NCI-H187 treated with DMSO at 0.1 percent for 48 hours (cell line): ENCODE data around the gene CAMSAP2.

Source experiments
- DNase-seq: peaks from one replicate; lab custom pipeline; 2025; lab: John Stamatoyannopoulos, UW

Gene CAMSAP2

DNA sequence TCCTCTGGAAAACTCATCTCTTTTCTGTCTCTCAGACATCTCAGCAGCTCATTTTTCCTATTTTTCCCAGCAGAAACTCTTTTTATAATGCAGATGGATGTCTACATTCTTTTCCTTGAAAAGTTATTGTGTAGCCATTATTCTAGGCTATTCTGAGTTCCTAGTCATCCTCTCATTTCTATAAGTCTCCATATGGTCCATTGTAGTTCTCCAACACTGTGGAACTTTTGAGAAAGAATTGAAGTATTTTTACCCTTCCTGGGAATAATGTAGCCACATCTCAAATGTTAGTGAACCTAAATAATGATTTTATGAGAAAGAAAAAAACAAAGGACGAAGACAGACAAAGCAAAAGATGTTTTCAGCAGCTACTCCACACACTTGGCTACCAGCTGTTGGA lies 107.7 kb downstream of the CAMSAP2 start:
- DNase-seq, result no peak

DNA sequence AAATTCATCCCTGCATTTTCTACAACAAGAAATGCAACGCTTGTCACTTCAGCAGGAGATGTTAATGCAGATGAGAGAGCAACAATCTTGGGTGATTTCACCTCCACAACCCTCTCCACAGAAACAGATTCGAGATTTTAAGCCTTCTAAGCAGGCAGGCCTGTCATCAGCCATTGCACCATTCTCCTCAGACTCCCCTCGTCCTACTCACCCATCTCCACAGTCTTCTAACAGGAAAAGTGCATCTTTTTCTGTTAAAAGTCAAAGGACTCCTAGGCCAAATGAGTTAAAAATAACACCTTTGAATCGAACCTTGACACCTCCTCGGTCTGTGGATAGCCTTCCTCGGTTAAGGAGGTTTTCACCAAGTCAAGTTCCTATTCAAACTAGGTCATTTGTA lies 110.7 kb downstream of the CAMSAP2 start:
- DNase-seq, result no peak

DNA sequence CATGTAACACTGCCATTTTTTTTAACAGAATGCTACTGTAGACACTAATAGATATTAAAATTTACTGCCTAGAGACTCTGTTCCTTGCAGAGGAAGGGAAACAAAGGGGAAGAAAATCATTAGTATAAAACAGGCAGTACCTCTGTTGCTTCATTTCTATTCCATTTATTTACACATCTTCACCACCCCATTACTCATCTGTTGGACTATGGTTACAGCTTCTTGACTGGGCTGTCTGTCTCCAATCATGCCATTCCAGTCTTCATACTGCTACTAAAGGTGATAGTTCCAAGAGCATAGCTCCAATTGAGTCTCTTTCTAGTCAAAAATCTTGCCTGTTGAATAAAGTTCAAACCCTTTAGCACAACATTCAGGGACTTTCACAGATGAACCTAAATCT lies 111.9 kb downstream of the CAMSAP2 start:
- no peak for DNase-seq

DNA sequence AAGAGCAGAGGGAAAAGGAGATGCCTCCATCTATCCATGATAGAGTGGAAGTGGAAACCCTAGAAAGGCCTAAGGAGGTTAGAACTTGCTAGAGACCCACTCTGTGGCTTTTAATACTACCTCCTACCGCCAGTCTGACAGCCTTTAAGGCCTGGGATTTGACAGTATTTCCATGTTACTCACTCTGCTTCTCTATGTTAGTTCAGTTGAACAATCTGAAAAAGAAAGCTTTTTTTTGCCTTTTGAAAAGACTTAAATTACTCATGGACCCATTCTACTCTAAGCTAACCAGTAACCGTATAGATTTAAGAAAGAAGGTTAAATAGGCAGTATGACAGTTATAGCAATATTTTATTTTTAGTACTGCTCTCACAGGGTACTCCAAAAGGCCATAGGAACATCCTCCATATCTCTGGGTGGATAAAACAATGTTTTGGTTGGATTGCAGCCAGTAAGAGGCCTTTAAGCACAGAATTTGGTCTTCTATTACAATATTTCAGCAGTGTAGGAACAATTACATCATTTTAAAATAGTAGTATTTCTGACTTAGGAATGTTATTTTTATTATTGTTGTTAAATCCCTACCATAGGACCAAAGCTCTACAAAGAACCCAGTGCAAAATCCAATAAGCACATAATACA lies 118.1 kb downstream of the CAMSAP2 start:
- DNase-seq, result no peak

DNA sequence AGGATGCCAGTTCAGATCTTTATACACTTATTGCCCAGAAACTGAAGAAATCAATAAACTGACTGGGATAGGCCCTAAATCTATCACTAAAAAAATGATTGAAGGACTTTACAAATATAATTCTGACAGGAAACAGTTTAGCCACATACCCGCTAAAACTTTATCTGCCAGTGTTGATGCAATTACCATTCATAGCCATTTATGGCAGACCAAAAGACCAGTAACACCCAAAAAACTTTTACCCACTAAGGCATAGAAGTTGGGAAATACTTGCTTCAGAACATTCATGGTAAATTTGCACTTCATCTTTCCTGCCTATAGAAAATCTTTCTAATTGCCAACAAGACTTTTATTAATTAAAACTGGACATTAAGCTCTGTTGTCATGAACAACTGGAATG lies 119.1 kb downstream of the CAMSAP2 start:
- DNase-seq, result no peak

DNA sequence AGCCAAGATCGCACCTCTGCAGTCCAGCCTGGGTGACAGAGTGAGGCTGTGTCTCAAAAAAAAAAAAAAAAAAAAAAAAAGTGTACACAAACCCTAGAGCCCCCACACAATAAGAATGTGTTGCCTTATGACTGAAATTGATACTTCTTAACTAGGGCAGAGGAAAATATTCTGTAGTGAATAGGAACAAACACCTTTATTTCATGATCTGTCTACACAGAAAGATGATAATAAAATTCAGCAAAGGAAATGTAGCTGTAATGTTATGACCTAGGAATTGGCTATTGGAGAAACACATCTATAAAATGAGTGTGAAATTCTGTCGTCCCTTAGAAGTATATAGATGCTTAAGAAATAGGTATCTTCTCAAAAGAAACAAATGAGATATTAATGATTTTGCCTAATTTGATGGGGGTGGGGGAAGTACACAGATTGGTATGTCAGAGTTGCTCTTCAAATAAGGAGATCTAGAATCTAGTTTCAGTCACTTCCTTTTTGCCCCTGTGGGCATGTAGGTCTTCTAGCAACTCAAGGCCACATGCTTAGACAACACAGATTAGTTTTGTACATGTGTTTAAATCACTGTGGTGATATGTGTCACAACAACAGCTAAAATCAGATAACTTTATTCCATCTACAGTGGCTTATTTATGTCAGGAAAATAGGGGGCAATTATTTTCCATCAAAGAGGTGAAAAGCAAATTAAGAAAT lies 123.4 kb downstream of the CAMSAP2 start:
- DNase-seq, result no peak

DNA sequence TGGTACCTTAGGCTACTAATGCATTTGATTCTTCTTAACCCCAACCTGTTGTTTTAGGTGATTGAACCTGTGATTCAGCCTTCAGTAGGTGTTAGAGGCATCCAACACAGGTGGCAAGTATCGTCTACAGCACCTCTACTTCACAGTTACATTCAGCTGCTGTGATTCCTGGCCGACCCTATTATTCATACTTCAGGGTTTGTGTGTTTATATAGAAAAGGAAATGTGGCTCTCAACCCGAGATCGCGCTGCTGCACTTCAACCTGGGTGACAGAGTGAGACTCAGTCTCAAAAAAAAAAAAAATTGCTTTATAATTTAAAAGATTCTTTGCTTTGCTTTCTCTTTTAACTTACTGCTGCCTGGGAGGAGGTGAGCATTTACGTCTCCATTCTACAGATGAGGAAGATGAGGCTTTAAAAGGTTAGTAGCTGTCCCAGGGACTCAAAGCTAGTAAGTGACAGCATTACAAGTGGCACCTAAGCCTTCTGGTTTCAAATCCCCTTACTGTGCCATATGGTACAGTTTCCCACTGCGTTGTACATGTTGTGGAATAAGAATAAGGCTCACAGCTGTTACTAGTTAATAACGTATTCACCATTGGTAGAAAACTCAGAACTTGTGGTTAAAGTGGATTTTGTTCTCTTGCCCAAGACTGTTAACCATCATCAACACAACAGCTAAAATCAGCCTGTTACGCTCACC lies 124.2 kb downstream of the CAMSAP2 start:
- DNase-seq, result no peak

DNA sequence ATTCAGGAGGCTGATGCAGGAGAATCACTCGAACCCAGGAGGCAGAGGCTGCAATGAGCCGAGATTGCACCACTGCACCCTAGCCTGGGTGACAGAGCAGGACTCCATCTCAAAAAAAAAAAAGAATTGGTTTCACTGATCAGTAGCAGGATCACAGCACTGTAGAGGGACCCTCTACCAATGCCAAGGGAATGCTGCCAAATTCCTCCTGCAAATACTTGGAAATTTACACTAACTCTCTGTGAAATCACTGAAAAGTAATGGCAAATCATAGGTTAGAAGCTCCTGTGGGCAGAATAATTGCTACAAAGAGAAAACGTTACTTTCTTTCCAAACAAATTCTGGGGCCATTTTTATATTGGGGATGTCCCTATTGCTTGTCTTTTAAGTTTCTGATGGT lies 127.4 kb downstream of the CAMSAP2 start:
- DNase-seq, result no peak

DNA sequence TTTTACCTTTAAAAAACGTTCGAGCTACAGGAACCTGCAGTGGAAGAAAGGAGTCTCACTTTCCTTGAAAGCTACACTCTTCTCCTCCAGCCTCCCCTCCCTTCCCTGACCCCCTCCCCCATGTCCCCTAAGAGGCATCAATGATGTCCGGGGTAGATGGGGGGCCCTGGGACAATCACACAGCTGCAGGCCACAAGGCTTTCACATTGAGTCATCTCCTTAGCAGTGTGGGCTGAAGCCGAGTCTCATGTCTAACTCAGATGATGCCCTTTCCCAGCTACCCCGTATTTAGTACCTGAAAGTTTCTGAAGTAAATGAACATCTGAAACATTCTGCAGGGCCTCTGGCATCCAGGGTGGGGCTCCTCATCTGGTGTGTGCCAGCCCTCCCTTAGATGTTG lies 127.8 kb downstream of the CAMSAP2 start:
- no peak for DNase-seq

DNA sequence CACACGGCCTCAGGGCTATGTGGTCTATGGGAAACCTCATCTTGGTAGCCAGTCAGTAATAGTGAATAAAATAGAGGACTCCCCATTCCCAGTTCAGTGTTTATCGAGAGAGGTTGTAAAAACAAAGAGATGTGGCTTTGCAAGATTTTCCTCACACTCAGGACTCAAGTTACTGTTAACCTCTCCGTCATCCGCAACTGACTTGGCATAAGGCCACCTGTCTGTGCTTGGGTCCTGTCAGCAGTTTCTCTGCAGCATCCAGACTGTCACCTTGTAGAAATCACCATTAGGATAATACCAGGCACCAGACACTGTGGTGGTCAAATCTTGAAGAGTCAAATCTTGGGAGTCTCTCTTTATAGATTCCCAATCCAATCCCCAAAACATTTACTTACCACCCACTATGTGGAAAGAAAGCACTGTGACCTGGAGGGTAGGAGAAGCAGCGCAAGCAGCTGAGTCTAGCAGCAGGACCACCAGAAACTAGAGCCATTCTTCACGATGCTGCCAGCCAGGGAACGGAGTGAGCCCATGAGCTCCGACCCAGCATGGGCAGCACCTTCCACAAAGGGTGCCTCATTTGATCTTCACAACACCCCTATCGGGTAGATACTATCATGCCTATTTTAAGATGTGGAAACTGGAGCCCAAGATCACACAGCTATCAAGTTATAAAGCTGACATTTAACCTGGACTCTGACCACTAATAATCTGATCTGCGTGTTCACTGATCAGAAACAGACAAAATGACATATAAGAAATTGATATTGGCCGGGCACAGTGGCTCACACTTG lies 128.5 kb downstream of the CAMSAP2 start:
- no peak for DNase-seq

DNA sequence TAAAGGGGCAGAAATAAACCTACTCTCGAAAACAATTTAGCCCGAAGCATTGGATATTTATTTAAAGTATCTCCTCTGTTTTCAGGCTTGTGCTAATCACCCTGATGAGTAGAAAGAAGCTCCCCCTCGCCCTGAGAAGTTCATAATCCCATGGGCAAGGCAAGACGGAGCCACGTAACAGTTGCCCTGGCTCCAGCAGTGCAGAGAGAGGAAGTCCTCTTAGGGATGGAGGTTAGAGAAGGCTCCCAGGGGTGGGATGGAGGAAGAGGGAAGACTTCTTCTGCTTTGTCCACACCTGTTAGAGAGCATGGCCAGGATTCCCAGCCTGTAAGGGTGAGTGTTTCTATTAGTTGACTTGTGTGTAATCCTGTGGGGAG lies 130.7 kb downstream of the CAMSAP2 start:
- no peak for DNase-seq

DNA sequence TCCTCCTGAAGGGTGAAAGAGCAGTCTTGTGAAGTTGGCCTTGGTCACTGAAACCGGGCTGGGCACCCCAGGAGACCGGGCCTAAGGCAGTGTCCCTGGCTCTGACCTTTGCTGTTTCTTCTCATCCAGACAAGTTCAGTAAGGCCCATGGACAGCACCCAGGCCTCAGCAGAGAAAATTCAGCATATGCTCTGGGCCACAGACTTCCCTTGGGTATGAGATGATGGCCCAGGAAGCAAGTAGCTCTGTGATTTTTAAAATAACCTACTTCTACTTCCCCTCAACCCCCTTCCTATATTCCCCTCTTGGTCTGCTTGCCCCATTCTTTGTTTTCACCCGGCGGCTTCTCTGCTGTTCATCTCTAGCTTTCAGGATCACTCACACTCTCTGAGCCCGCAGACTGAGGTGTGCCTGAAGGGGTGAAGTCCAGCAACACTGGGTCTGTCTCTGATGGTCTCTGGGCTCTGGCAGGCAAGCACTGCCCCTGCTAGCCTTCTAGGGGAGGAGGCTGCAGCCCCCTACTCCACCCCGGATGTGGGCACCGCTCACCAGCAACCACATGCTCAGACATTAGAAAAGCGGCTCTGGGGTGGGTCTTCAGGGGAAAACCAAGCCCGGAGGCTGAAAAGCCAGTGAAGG lies 131.2 kb downstream of the CAMSAP2 start:
- no peak for DNase-seq

DNA sequence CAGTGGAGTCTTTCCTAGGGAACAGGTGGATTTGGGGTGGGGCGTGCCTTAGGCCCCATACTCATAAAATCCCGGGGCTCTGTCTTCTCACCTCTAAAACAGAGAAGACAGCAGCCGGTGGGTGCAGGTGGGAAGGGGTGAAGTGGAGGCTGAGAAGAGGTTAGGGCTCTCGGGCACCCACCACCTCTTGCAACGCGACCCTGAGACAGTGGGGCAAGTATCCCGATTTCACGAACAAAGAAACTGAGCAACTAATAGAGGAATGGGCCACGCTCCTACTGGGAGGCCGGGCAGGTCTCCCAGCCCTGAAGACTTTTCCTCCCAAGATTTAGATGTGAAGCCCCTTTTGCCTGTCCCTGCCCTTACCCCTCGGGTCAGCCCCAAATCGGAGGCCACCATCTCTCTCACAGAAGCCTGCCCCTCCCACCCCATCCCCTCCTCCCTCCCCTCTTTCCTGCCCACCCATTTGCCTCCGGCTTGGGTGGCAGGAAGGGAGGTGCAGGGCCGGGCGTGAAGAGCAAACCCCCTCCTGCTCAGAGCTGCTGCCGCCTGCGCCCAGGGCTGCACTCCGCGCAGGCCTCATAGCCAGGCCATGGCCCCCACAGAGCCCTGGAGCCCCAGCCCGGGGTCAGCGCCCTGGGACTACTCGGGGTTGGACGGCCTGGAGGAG lies 133.9 kb downstream of the CAMSAP2 start, which contains the start of gene GPR25:
Gene GPR25, plus strand, starts transcription at position 536 of the 670 bp plus-strand sequence. Its CDS starts 57 bp downstream, at position 593.
- DNase-seq, result no peak

DNA sequence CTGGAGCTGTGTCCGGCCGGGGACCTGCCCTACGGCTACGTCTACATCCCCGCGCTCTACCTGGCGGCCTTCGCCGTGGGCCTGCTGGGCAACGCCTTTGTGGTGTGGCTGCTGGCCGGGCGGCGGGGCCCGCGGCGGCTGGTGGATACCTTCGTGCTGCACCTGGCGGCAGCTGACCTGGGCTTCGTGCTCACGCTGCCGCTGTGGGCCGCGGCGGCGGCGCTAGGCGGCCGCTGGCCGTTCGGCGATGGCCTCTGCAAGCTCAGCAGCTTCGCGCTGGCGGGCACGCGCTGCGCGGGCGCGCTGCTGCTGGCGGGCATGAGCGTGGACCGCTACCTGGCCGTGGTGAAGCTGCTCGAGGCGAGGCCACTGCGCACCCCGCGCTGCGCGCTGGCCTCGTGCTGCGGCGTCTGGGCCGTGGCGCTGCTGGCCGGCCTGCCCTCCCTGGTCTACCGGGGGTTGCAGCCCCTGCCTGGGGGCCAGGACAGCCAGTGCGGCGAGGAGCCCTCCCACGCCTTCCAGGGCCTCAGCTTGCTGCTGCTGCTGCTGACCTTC lies 134.5 kb downstream of the CAMSAP2 start:
- DNase-seq, result no peak

DNA sequence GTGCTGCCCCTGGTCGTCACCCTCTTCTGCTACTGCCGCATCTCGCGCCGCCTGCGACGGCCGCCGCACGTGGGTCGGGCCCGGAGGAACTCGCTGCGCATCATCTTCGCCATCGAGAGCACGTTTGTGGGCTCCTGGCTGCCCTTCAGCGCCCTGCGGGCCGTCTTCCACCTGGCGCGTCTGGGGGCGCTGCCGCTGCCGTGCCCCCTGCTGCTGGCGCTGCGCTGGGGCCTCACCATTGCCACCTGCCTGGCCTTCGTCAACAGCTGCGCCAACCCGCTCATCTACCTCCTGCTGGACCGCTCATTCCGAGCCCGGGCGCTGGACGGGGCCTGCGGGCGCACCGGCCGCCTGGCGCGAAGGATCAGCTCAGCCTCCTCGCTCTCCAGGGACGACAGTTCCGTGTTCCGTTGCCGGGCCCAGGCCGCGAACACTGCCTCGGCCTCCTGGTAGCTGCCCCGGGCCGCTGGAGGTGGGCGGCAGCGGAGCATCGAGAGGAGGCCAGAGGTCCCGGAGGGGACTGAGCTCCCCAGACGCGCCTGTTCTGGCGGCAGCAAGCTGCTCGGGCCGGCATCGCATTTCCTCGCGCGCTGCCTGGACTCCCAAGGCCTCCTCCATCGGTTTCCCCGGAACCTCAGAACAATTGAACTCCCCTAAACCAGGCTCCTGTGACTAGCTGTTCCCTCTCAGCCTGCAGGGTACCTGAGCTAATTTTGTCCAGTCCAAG lies 135.1 kb downstream of the CAMSAP2 start:
- no peak for DNase-seq

DNA sequence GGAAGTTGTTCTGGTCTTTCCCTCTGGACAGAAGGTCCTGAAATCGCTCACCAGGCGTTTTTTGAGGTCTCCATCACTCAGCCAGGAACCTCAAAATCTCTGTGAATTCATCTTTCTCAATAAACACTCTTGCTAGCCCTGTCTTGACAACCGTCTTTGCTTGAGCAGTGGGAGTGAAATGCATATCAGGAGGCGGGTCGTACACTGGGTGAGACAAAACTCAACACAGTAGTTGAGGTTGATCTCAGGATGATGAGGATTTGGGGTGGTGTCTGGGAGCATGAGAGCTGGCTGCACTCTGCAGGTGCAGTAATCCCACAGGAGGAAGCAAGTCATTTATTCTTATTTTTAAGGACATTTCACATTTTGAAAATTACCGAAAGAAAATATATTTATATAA lies 136.0 kb downstream of the CAMSAP2 start:
- DNase-seq, result no peak

DNA sequence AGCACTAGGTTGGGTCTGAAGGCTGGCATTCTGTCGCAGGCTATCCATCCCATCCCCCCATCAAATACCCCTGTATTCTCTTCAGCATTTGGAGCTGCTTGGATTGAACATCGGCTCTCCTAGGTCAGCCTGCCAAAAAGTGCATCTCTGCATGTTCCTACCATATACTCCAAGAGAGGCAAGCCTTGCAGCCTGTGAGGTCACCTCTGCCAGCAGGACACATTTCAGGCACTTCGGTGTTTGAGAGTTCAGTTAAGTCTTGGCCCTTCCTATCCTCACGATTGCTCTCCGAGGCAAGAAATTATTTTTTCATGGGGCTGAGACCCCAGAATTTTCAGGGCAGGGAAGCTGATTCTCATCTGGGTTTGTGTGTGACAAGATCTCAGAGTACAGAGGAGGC lies 136.7 kb downstream of the CAMSAP2 start:
- no peak for DNase-seq

DNA sequence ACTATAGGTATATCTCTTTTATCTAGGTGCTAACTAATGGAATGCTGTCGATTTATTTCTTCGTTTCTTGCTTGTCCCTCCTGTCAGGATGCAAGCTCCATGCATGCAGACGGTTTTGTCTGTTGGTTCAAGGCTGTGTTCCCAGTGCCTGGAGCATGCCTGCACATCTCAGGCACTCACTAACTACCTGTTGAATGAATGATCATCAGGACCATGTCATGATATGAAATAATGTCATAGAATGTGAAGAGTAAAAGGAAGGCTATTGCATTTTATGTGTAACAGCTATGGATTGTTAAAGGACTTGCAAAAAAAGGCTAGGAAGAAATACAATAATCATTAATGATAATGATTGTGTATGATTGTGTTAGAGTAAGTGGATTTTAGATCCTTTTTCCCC lies 138.3 kb downstream of the CAMSAP2 start:
- DNase-seq, result no peak

DNA sequence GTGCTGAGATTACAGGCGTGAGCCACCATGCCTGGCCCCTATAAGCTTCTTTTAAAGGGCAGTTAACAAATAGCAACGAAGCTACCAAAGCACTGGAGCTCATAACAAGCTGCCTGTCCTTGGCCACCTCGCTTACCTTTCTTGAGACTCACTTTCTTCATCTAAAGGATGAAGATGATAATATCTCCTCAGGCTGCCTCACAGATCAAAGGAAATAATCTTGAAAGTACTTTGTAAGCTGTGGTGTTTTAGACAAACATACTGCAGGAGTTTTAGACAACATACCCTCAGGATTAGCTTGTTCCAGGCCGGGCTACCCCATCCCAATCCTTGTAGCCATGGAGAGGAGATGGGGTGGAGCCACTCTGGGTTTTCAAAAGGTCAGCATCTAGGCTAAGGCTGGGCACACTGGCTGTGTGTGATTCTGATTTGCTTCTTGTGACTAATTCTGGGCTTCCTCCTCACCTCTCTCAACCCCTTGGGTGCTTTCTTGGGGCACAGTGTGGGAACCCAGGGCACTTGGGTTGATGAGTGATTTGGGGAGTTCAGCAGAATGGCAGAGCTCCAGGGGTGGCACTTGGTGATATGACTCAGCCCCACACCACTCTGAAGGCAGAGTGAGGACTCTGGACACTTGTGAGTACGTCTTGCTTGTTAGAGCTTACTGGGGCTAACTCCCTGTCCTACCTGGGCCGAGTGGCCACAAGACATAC lies 139.3 kb downstream of the CAMSAP2 start:
- DNase-seq, result no peak

DNA sequence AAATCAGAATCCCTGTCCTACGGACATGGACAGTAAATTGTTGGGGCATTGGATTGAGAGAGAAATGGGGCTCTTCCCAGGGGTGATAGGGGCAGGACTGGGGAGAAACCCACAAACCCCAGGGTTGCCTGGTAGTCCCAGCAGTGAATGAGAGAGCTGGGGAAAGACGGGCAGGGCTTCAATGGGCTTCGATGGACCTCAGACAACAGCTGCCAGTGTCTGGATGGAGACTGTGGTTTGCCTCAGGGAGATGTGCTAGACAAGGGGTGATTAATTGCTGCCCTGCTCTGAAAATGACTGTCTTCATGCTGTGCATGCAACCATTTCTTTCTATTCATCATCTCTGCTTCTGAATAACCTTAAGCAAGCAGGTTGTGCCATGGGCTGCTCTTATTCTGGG lies 141.5 kb downstream of the CAMSAP2 start:
- DNase-seq, result no peak
